Astrocyte of the spinal cord (primary cell): ENCODE results near the gene SLC4A9.

ENCODE experiments used
- DNase-seq: peaks from one replicate; pipeline ENCODE4 v3.0.0; 2011; ENCODE audit warnings: low read depth, low spot score
- H3K4me3 ChIP-seq: 2 replicates; pipeline ENCODE4 v1.5.1; 2011; ENCODE audit warnings: low read depth, mild to moderate bottlenecking, low read length, moderate library complexity
- CTCF ChIP-seq: IDR thresholded peaks from 2 replicates; pipeline ENCODE4 v1.5.1; 2012; ENCODE audit warnings: low read depth, mild to moderate bottlenecking, low read length, inconsistent platforms
- in situ Hi-C: cut with HindIII; loops from 2 replicates; pipeline ENCODE4 v1.10.0; 2017; ENCODE audit warnings: low sequenced_read_pairs

Gene SLC4A9

GRCh38 chr5:140336388-140336787, 23.6 kb upstream of the SLC4A9 start:
- no peak for TF ChIP-seq CTCF
- in situ Hi-C loops = no loop called here
- DNase-seq = no peak
- no peak overlapping the region for H3K4me3 ChIP-seq

- no peak overlapping the region for H3K4me3 ChIP-seq
- in situ Hi-C loops = no loop called here
- no peak for DNase-seq
- TF ChIP-seq CTCF = no peak
These were observed 22.1 kb upstream of the SLC4A9 start for GRCh38 chr5:140337880-140338279.

- H3K4me3 ChIP-seq = no peak overlapping the region
- TF ChIP-seq CTCF = no peak
- in situ Hi-C loops = no loop called here
- DNase-seq = no peak
These were observed 21.7 kb upstream of the SLC4A9 start for GRCh38 chr5:140338336-140338735.

GRCh38 chr5:140338908-140339307, 21.1 kb upstream of the SLC4A9 start:
- DNase-seq = no peak
- in situ Hi-C loops = no loop called here
- TF ChIP-seq CTCF = no peak

GRCh38 chr5:140339636-140340035, 20.4 kb upstream of the SLC4A9 start:
- DNase-seq = no peak
- in situ Hi-C loops = no loop called here
- H3K4me3 ChIP-seq = no peak overlapping the region
- no peak for TF ChIP-seq CTCF

More at GRCh38 chr5:140338908-140339307, 21.1 kb upstream of the SLC4A9 start:
- H3K4me3 ChIP-seq = no peak overlapping the region

GRCh38 chr5:140340605-140341121, 19.3 kb upstream of the SLC4A9 start:
- DNase-seq = no peak
- no peak overlapping the region for H3K4me3 ChIP-seq
- no peak for TF ChIP-seq CTCF
- in situ Hi-C loops = no loop called here

GRCh38 chr5:140341591-140341990, 18.4 kb upstream of the SLC4A9 start:
- TF ChIP-seq CTCF = no peak
- no peak for DNase-seq
- in situ Hi-C loops = no loop called here
- H3K4me3 ChIP-seq = no peak overlapping the region
